Activated CD4-positive, alpha-beta memory T cell treated with anti-CD3 and anti-CD28 coated beads for 36 hours (primary cell): ENCODE results near the gene DNAJB1. TPM values are rescaled to one million over a fixed set of nuclear protein-coding genes. Genes with fewer than 3 reads are reported as not detected.

Experiments used
- CTCF ChIA-PET: fragments of 350-600 bp; sonication (Branson Sonifier 250); formaldehyde crosslinking; loops from one replicate; lab custom pipeline; 2021; ENCODE audit warnings: antibody characterized with exemption, inconsistent platforms; lab: Charles Lee
- POLR2A ChIA-PET: fragments of 350-600 bp; sonication (Branson Sonifier 250); formaldehyde crosslinking; loops from one replicate; lab custom pipeline; 2021; ENCODE audit warnings: antibody characterized with exemption; lab: Charles Lee
- DNase-seq: peaks from one replicate; pipeline ENCODE4 v3.0.0-alpha.2; 2020
- H3K27ac Mint-ChIP-seq: one replicate; pipeline ENCODE4 v1.8.0; 2021; ENCODE audit warnings: mixed read lengths
- H3K27me3 Mint-ChIP-seq: one replicate; pipeline ENCODE4 v1.8.0; 2021; ENCODE audit warnings: mixed read lengths
- H3K36me3 Mint-ChIP-seq: one replicate; pipeline ENCODE4 v1.8.0; 2021; ENCODE audit warnings: mixed read lengths
- H3K4me1 Mint-ChIP-seq: one replicate; pipeline ENCODE4 v1.8.0; 2021; ENCODE audit warnings: low read depth, mixed read lengths
- H3K4me3 Mint-ChIP-seq: one replicate; pipeline ENCODE4 v1.8.0; 2021; ENCODE audit warnings: mild to moderate bottlenecking, mixed read lengths
- H3K9me3 Mint-ChIP-seq: one replicate; pipeline ENCODE4 v1.8.0; 2021; ENCODE audit warnings: mixed read lengths
- intact Hi-C: fragments of 100-400 bp; cut with micrococcal nuclease; formaldehyde crosslinking; loops from one replicate; pipeline ENCODE4 v1.15.1; 2023
- total RNA-seq, 2 experiments: library from RNA; stranded (reverse); gene quantifications; one replicate each; pipeline ENCODE4 v1.2.3, GENCODE V29; 2021

Gene DNAJB1
- total RNA-seq, 2 experiments from 2014 or later = 71.2 to 76.5 TPM

DNA sequence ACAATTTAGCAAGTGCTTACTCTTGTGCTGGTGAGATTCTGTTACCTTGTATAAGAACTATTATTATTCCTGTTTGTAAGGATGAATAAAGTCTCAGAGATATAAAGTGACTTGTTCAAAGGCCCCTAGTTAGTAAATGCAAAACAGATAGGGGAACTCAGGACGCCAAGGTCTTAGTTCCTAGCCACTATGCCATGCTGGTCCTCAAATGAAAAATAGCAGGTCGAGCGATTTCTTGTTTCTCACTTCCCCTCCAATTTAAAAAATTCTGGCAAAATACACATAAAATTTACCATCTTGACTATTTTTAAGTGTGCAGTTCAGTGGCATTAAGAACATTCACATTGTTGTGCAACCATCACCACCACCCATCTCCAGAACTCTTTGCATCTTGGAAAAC lies 12.3 kb upstream of the DNAJB1 start:
- peak overlapping the region; percentile 50 for H3K4me3 Mint-ChIP-seq
- CTCF ChIA-PET = interaction anchor here (2.7 kb wide), 1 partner anchor 26 kb away, joined by 11 read pairs; no protein-coding TSS in a partner anchor
- POLR2A ChIA-PET = interaction anchor here (1.2 kb wide), 1 partner anchor 13 kb away, joined by 7 read pairs; the partner anchor contains the start of gene DNAJB1
- peaks cover 33% of the 10 kb centered on the region for H3K4me1 Mint-ChIP-seq
- intact Hi-C loops = no loop called here
- no peaks in the 10 kb centered on the region for H3K27me3 Mint-ChIP-seq
- no peaks in the 10 kb centered on the region for H3K9me3 Mint-ChIP-seq
- H3K27ac Mint-ChIP-seq = peak overlapping the region; percentile 3
- DNase-seq = no peak
- H3K36me3 Mint-ChIP-seq = peaks cover 7% of the 10 kb centered on the region

DNA sequence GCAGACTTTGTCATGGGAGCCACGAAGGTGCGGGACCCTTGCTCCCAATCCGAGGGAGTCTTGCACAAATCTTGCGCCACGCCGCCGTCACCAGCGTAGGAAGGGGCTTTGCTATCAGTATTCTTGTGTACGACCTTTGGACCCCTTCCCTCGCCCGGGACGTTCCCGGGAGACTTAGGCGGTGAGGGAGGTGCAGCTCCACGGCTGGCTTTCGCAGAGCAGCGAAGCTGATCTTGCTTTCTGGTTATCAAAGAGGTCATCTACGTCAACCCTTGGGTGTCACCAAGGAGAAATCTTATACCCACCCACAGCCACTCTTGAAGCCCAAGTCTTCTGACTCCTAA lies 11.8 kb upstream of the DNAJB1 start:
- H3K4me3 Mint-ChIP-seq = peak overlapping the region; percentile 98
- H3K9me3 Mint-ChIP-seq = no peaks in the 10 kb centered on the region
- H3K27ac Mint-ChIP-seq = peak overlapping the region; percentile 95
- ChIA-PET POLR2A (interaction anchor here (1.2 kb wide), 1 partner anchor 12 kb away, joined by 7 read pairs; the partner anchor contains the start of gene DNAJB1), CTCF (interaction anchor here (0.6 to 2.7 kb wide), 3 partner anchors 18 to 26 kb away, joined by 3 to 11 read pairs (median 3); no protein-coding TSS in a partner anchor)
- DNase-seq = no peak
- H3K4me1 Mint-ChIP-seq = peaks cover 33% of the 10 kb centered on the region
- intact Hi-C loops = no loop called here
- H3K27me3 Mint-ChIP-seq = no peaks in the 10 kb centered on the region
- peaks cover 7% of the 10 kb centered on the region for H3K36me3 Mint-ChIP-seq

DNA sequence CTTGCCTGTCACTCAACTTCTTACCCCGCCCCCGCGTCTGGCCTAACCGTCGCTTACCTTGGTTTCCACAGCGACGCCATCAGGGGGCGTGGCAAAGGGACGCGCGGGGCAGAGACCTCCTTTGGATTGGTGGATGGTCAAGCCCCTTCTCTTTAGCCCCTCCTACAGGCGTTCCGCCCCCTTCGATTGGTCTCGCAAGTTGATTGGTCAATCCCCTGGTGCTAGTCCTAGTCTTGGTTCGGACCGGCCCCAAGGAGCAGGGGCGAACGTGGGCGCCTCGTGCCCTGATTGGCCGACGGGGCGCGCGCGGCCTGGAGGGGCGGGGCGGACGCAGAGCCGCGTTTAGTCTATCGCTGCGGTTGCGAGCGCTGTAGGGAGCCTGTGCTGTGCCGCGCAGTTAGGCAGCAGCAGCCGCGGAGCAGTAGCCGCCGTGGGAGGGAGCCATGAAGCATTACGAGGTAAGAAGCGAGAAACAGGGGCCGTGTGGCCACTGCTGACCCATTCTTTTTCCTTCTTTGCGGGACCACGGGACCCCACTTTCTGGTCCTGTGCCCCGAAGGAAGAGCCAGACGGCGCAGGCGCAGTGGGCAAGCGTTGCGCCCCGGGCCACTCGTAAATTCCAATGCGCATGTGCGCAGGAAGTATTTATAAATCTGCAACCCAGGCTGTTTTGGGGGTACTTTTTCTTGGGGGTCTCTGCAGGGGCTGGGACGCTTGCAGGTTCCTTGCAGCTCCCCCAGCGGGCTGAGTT lies 11.2 kb upstream of the DNAJB1 start, which contains the start of gene TECR:
TECR (plus strand) TSS at position 341 of the 751 bp plus-strand sequence; CDS start at position 444, 103 bp downstream.
- DNase-seq = peak; percentile 100
- H3K27ac Mint-ChIP-seq = peak within 1 kb of the TSS; percentile 95
- peaks cover 7% of the 10 kb centered on the region for H3K36me3 Mint-ChIP-seq
- CTCF ChIA-PET = interaction anchor here (0.6 to 2.7 kb wide), 3 partner anchors 19 to 27 kb away, joined by 3 to 11 read pairs (median 3); no protein-coding TSS in a partner anchor
- H3K9me3 Mint-ChIP-seq = no peaks in the 10 kb centered on the region
- H3K4me1 Mint-ChIP-seq = peaks cover 33% of the 10 kb centered on the region
- peak within 1 kb of the TSS; percentile 98 for H3K4me3 Mint-ChIP-seq
- intact Hi-C loops = loop anchor here (1.0 to 10.0 kb wide), 4 partner anchors 11 to 1545 kb away; partner anchors contain the start of genes DNAJB1 and TPM4
- H3K27me3 Mint-ChIP-seq = no peaks in the 10 kb centered on the region
- POLR2A ChIA-PET = interaction anchor here (1.0 to 2.4 kb wide), 3 partner anchors 10 to 12 kb away, joined by 5 to 7 read pairs (median 7); partner anchors contain the start of gene DNAJB1

DNA sequence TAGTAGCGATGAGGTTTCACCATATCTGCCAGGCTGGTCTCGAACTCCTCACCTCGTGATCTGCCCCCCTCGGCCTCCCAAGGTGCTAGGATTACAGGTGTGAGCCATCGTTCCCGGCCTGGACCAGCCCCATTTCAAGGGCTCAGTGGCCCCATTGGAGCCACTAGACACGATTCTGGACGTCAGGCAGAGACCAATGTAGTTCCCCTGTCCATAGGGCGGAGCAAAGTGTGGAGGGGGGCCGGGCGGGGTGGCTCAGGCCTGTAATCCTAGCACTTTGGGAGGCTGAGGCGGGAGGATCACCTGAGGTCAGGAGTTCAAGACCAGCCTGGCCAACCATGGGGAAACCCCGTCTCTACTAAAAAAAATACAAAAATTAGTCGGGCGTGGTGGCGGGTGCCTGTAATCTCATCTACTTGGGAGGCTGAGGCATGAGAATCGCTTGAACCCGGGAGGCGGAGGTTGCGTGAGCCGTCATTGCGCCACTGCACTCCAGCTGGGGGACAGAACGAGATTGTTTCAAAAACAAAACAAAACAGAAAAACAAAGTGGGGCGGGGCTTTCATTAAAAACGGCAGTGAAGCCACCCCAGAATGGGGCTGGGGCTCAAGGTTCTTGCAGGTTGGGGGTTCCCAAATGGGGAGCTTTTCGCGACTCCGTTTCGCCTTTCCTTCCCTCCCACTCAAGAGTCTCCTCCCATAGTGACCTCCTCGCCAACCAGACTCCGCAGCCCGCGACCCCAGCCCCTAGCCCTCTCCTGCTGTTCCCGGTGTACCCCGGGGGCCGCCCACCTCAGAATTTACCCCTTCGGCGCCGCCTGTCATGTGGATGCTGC lies 10.4 kb upstream of the DNAJB1 start:
- H3K4me3 Mint-ChIP-seq = peak overlapping the region; percentile 98
- peaks cover 7% of the 10 kb centered on the region for H3K36me3 Mint-ChIP-seq
- intact Hi-C loops = loop anchor here (1.0 to 10.0 kb wide), 4 partner anchors 10 to 1546 kb away; partner anchors contain the start of genes DNAJB1 and TPM4
- no peaks in the 10 kb centered on the region for H3K9me3 Mint-ChIP-seq
- no peaks in the 10 kb centered on the region for H3K27me3 Mint-ChIP-seq
- no peak for DNase-seq
- ChIA-PET CTCF (interaction anchor here (1.3 to 2.7 kb wide), 2 partner anchors 22 to 28 kb away, joined by 3 to 11 read pairs; no protein-coding TSS in a partner anchor), POLR2A (interaction anchor here (1.0 to 2.4 kb wide), 2 partner anchors 9 to 11 kb away, joined by 5 to 7 read pairs; partner anchors contain the start of gene DNAJB1)
- H3K4me1 Mint-ChIP-seq = peaks cover 35% of the 10 kb centered on the region
- peak overlapping the region; percentile 95 for H3K27ac Mint-ChIP-seq

DNA sequence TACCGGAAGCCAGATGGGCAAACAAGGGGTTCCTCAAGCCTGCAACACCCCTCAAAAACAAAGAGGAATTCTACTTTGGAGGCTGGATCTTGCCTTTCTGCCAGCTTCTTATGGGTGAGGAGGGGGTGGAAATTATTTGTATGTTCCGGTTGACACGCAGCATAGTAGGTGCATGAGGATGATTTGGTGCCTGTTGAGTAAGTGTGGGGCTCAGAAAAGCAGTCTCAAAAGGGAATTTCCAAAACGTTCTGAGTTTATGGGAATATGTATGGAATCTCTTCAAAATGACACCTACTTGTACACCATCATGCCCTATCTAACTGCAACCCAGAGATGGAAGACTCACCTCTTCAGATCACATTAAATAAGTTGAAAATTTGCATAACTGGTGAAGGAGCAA lies 8.2 kb upstream of the DNAJB1 start:
- CTCF ChIA-PET = no interaction called here
- Mint-ChIP-seq H3K36me3 (peaks cover 3% of the 10 kb centered on the region), H3K27me3 (no peaks in the 10 kb centered on the region), H3K4me3 (no peak overlapping the region), H3K9me3 (no peaks in the 10 kb centered on the region), H3K4me1 (peaks cover 41% of the 10 kb centered on the region), H3K27ac (no peak overlapping the region)
- POLR2A ChIA-PET = interaction anchor here (0.9 kb wide), 1 partner anchor 11 kb away, joined by 3 read pairs; no protein-coding TSS in a partner anchor
- intact Hi-C loops = loop anchor here (10.0 kb wide), 2 partner anchors 682 to 1548 kb away; partner anchors contain the start of gene TPM4
- DNase-seq = no peak

DNA sequence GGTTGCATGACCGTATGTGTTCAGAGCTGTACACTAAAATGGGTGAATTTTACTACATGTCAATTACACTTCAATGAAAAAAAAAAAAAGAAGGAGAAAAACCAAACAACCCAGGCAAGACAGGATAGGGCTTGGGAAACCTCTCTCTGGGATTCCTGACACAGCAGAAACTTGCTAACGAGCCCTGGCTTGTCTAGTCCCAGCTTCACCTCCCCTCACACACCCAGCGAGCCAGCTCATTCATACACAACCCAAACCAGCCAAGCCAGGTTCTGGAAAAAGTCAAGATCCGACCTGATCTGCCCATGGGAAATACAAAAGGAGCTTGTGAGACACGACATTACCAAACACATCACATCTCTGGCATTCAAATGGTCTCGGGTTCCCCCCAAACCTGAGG lies 7.5 kb upstream of the DNAJB1 start:
- Mint-ChIP-seq H3K36me3 (peaks cover 2% of the 10 kb centered on the region), H3K4me1 (peaks cover 39% of the 10 kb centered on the region), H3K27me3 (no peaks in the 10 kb centered on the region), H3K4me3 (no peak overlapping the region), H3K9me3 (no peaks in the 10 kb centered on the region), H3K27ac (no peak overlapping the region)
- CTCF ChIA-PET = interaction anchor here (1.2 kb wide), 1 partner anchor 31 kb away, joined by 6 read pairs; no protein-coding TSS in a partner anchor
- POLR2A ChIA-PET = interaction anchor here (0.9 kb wide), 1 partner anchor 10 kb away, joined by 3 read pairs; no protein-coding TSS in a partner anchor
- DNase-seq = no peak
- intact Hi-C loops = loop anchor here (10.0 kb wide), 2 partner anchors 681 to 1549 kb away; partner anchors contain the start of gene TPM4

DNA sequence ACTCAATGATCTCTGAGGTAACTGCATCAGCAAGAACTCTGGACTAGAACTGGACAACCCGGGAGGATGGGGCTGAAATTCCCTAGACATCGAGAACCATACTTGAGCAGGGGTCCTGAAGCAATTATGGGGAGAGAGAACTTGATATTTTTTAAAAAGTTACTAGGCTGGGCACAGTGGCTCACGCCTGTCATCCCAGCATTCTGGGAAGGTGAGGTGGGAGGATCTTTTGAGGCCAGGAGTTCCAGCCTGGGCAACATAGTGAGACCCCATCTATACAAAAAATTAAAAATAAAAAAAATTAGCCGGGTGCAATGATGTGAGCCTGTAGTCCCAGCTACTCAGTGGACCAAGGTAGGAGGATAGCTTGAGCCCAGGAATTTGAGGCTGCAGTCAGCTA lies 2.3 kb upstream of the DNAJB1 start:
- H3K27ac Mint-ChIP-seq = peak overlapping the region; percentile 97
- no peaks in the 10 kb centered on the region for H3K27me3 Mint-ChIP-seq
- H3K9me3 Mint-ChIP-seq = no peaks in the 10 kb centered on the region
- no peak for DNase-seq
- peaks cover 22% of the 10 kb centered on the region for H3K36me3 Mint-ChIP-seq
- ChIA-PET CTCF (interaction anchor here (1.0 to 1.4 kb wide), 3 partner anchors 15 to 40 kb away, joined by 3 to 4 read pairs (median 3); no protein-coding TSS in a partner anchor), POLR2A (no interaction called here)
- no peak overlapping the region for H3K4me3 Mint-ChIP-seq
- H3K4me1 Mint-ChIP-seq = peaks cover 56% of the 10 kb centered on the region
- intact Hi-C loops = loop anchor here (5.0 to 10.0 kb wide), 3 partner anchors 127 to 1554 kb away; partner anchors contain the start of gene TPM4

DNA sequence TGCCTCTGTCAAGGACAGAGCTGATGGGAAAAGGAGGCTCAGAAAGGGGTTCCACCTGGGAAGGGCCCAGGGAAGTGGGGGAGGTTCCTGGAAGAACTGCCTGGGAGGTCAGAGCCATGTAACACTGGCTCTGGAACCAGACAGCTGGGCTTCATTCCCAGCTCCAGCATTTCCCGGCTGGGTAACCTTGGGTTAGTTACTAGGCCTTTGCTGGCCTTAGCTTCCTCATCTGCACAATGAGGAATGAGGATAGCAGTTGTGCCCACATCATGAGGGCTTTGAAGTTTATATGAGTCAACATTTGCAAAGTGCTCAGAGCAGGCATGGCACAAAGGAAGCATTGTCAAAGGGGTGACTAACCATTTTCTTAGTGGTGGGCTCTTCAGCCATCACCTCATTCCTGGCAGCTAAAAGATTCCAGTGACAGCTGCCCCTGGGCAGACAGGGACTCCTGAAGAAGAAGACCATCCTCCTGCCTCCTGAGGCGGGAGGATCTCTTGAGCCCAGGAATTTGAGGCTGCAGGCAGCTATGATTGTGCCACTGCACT lies 1.7 kb upstream of the DNAJB1 start:
- DNase-seq = peak; percentile 52
- ChIA-PET CTCF (interaction anchor here (0.8 to 1.4 kb wide), 2 partner anchors 14 to 39 kb away, joined by 3 read pairs; no protein-coding TSS in a partner anchor), POLR2A (interaction anchor here (1.5 kb wide), 1 partner anchor 9 kb away, joined by 5 read pairs; no protein-coding TSS in a partner anchor)
- Mint-ChIP-seq H3K27me3 (no peaks in the 10 kb centered on the region), H3K36me3 (peaks cover 28% of the 10 kb centered on the region), H3K9me3 (no peaks in the 10 kb centered on the region), H3K27ac (peak overlapping the region; percentile 97), H3K4me1 (peaks cover 62% of the 10 kb centered on the region), H3K4me3 (peak overlapping the region; percentile 88)
- intact Hi-C loops = loop anchor here (5.0 to 10.0 kb wide), 3 partner anchors 127 to 1555 kb away; partner anchors contain the start of gene TPM4

DNA sequence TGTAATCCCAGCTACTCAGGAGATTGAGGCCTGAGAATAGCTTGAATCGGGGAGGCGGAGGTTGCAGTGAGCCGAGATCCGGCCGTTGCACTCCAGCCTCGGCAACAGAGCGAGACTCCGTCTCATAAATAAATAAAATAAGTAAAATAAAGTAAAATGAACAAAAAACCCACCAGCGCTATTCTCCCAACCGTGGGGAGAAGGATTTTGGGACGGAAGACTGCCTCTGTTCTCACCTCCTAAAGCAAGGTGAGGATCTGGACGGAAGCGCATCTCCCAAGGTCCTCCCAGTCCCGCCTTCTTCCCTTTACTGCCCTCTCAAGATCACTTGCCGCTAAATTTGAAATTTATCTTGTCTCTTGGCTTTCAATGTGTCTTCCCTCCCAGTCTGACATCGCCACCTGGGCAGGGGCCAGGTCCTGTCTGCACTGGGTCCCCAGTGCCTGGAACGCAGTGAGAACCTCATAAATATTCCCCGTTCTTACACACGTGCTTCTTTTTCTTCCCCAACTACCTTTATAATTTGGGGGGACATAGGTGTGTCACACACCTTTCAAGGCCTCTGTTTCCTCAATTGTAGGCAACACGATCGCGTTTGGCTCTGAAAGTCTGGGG lies 1.2 kb upstream of the DNAJB1 start:
- no peak for DNase-seq
- H3K27ac Mint-ChIP-seq = peak overlapping the region; percentile 97
- H3K36me3 Mint-ChIP-seq = peaks cover 34% of the 10 kb centered on the region
- peak overlapping the region; percentile 88 for H3K4me3 Mint-ChIP-seq
- H3K4me1 Mint-ChIP-seq = peaks cover 68% of the 10 kb centered on the region
- H3K27me3 Mint-ChIP-seq = no peaks in the 10 kb centered on the region
- H3K9me3 Mint-ChIP-seq = no peaks in the 10 kb centered on the region
- POLR2A ChIA-PET = interaction anchor here (0.7 to 1.5 kb wide), 2 partner anchors 10 to 637 kb away, joined by 3 to 5 read pairs; no protein-coding TSS in a partner anchor
- intact Hi-C loops = no loop called here
- CTCF ChIA-PET = interaction anchor here (0.8 to 3.0 kb wide), 3 partner anchors 14 to 39 kb away, joined by 3 to 11 read pairs (median 3); no protein-coding TSS in a partner anchor

DNA sequence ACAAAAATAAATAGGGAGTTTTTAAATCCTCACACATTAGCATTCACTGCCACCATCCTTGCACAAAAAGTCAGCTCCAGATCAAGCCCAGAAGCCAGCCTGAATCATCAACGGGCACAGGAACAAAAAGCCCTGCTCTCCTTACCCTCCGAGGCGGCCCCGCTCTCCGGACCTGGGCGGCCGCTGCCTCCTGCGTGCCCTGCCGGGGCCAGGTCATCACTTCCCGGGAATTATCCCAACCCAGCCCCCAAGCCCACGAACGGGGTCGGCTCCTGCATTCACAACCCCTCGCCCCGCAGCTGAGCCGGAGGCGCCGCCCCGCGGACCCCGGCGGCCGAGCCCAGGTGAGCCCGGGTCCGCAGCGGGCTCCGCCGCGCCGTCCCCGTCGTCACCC lies 754 bp downstream of the DNAJB1 start:
- intact Hi-C loops = no loop called here
- H3K9me3 Mint-ChIP-seq = no peaks in the 10 kb centered on the region
- H3K36me3 Mint-ChIP-seq = peaks cover 36% of the 10 kb centered on the region
- CTCF ChIA-PET = interaction anchor here (0.8 to 4.0 kb wide), 6 partner anchors 11 to 381 kb away, joined by 3 to 21 read pairs (median 8); partner anchors contain the start of gene ASF1B
- peak overlapping the region; percentile 88 for H3K4me3 Mint-ChIP-seq
- H3K27me3 Mint-ChIP-seq = no peaks in the 10 kb centered on the region
- peaks cover 55% of the 10 kb centered on the region for H3K4me1 Mint-ChIP-seq
- DNase-seq = no peak
- peak overlapping the region; percentile 82 for H3K27ac Mint-ChIP-seq
- POLR2A ChIA-PET = interaction anchor here (0.6 to 2.3 kb wide), 7 partner anchors 10 to 753 kb away, joined by 3 to 18 read pairs (median 7); partner anchors contain the start of genes GIPC1 and MRI1
